ENCODE measurements around the gene SVOP. TPM values are rescaled to one million over a fixed set of nuclear protein-coding genes. Genes with fewer than 3 reads are reported as not detected.

SVOP gene
- total and polyA plus RNA-seq, 2 of the 4 experiments (the other 2 are of a cell fraction), result not detected

DNA sequence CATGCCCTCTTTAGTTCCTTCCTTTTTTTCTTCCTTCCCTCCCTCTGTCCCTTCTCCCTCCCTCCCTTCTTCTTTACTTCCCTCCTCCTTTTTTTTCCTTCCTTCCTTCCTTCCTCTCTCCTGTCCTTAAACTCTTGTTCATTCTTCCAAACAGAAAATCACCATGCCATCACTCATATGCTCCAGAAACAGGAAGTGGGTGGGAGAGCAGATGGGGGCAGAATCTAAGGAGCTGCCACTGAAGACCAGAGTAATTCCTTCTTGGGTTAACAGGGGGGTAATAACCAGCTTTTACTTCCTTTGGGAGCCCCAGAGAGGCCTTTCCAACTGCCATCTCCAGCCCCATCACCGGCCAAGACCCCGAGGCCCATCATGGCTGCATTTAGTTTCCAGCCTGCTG lies 51.2 kb downstream of the SVOP start:
- no peak overlapping the region for H2AFZ ChIP-seq (replicated peaks; ENCODE audit: low read length, poor library complexity)

More for the DNA sequence above, 51.2 kb downstream of the SVOP start:
- no peak overlapping the region for H2BK120ac ChIP-seq (ENCODE audit: low read depth, low read length)
- H3K56ac ChIP-seq (ENCODE audit: extremely low read depth, insufficient read depth, low read length), result no peak overlapping the region
- no peak overlapping the region for H4K91ac ChIP-seq (ENCODE audit: insufficient read depth, low read depth, low read length)
- ChIA-PET CTCF (interaction anchor here (0.8 kb wide), 1 partner anchor 10 kb away, joined by 4 read pairs; no protein-coding TSS in a partner anchor), POLR2A (ENCODE audit: unreplicated experiment) (no interaction called here)
- H3K18ac ChIP-seq (ENCODE audit: low read depth, low read length), result no peak overlapping the region
- no peak overlapping the region for H3K4me3 ChIP-seq (ENCODE audit: insufficient read depth, low read depth, low read length)
- TF ChIP-seq MAZ (IDR thresholded peaks at IDR 0.05; ENCODE audit: borderline replicate concordance, low read depth, low read length) (no peak), CEBPB (IDR thresholded peaks at IDR 0.05; ENCODE audit: low read depth, low read length) (no peak), FOS (IDR thresholded peaks at IDR 0.05; ENCODE audit: low read depth, low read length) (no peak), NFE2L2 (IDR thresholded peaks at IDR 0.05; ENCODE audit: low read depth, low read length) (no peak), RFX5 (IDR thresholded peaks at IDR 0.05; ENCODE audit: low read depth, low read length) (no peak), SMC3 (IDR thresholded peaks at IDR 0.05; ENCODE audit: low read depth, low read length) (no peak), BHLHE40 (IDR thresholded peaks at IDR 0.05; ENCODE audit: low read depth, low read length) (no peak), POLR2A (IDR thresholded peaks at IDR 0.05; ENCODE audit: low read depth, low read length) (no peak), MXI1 (IDR thresholded peaks at IDR 0.05; ENCODE audit: borderline replicate concordance, low read depth, low read length) (no peak), RAD21 (IDR thresholded peaks at IDR 0.05; ENCODE audit: low read length) (no peak), MAFK (IDR thresholded peaks at IDR 0.05; ENCODE audit: low read depth, low read length) (no peak), RCOR1 (IDR thresholded peaks at IDR 0.05; ENCODE audit: insufficient replicate concordance, low read length) (no peak), CHD1 (IDR thresholded peaks at IDR 0.05; ENCODE audit: low read depth, low read length) (no peak)
- TF ChIP-seq, protein P1, sequence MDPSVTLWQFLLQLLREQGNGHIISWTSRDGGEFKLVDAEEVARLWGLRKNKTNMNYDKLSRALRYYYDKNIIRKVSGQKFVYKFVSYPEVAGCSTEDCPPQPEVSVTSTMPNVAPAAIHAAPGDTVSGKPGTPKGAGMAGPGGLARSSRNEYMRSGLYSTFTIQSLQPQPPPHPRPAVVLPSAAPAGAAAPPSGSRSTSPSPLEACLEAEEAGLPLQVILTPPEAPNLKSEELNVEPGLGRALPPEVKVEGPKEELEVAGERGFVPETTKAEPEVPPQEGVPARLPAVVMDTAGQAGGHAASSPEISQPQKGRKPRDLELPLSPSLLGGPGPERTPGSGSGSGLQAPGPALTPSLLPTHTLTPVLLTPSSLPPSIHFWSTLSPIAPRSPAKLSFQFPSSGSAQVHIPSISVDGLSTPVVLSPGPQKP (IDR thresholded peaks at IDR 0.05; ENCODE audit: borderline replicate concordance, low read depth, low read length), result no peak
- TF ChIP-seq, protein P2, sequence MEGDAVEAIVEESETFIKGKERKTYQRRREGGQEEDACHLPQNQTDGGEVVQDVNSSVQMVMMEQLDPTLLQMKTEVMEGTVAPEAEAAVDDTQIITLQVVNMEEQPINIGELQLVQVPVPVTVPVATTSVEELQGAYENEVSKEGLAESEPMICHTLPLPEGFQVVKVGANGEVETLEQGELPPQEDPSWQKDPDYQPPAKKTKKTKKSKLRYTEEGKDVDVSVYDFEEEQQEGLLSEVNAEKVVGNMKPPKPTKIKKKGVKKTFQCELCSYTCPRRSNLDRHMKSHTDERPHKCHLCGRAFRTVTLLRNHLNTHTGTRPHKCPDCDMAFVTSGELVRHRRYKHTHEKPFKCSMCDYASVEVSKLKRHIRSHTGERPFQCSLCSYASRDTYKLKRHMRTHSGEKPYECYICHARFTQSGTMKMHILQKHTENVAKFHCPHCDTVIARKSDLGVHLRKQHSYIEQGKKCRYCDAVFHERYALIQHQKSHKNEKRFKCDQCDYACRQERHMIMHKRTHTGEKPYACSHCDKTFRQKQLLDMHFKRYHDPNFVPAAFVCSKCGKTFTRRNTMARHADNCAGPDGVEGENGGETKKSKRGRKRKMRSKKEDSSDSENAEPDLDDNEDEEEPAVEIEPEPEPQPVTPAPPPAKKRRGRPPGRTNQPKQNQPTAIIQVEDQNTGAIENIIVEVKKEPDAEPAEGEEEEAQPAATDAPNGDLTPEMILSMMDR (conservative IDR thresholded peaks at IDR 0.05; ENCODE audit: low read depth, low read length), result no peak
- TF ChIP-seq, protein P3, sequence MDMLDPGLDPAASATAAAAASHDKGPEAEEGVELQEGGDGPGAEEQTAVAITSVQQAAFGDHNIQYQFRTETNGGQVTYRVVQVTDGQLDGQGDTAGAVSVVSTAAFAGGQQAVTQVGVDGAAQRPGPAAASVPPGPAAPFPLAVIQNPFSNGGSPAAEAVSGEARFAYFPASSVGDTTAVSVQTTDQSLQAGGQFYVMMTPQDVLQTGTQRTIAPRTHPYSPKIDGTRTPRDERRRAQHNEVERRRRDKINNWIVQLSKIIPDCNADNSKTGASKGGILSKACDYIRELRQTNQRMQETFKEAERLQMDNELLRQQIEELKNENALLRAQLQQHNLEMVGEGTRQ (IDR thresholded peaks at IDR 0.05; ENCODE audit: low read depth, low read length), result no peak
- no peak overlapping the region for H4K8ac ChIP-seq (ENCODE audit: low read depth in 2 of 2, low read length in 2 of 2)
- no peak overlapping the region for H2AK5ac ChIP-seq (ENCODE audit: low read depth, low read length)
- no peak overlapping the region for H3K4ac ChIP-seq (ENCODE audit: low read depth, low read length)
- dilution Hi-C loops (cut with HindIII; ENCODE audit: low sequenced_read_pairs, unreplicated experiment) (no loop called here), in situ Hi-C loops (cut with MboI; ENCODE audit: low sequenced_read_pairs) (no loop called here), intact Hi-C loops (cut with micrococcal nuclease) (no loop called here)
- ATAC-seq (ENCODE audit: low read depth) (no peak), DNase-seq (no peak)
- H2AK9ac ChIP-seq (replicated peaks; ENCODE audit: low read depth, low read length, poor library complexity), result no peak overlapping the region
- H3K9me1 ChIP-seq (ENCODE audit: insufficient read depth, low read length), result no peaks in the 10 kb centered on the region
- no peaks in the 10 kb centered on the region for H3K4me1 ChIP-seq (ENCODE audit: control insufficient read depth, insufficient read depth, low read length)
- no peaks in the 10 kb centered on the region for H3K9me3 ChIP-seq (ENCODE audit: control insufficient read depth, insufficient read depth, low read length)
- H3K27ac ChIP-seq (ENCODE audit: insufficient read depth, low read length), result no peak overlapping the region
- no peak overlapping the region for H2BK15ac ChIP-seq (ENCODE audit: low read depth, low read length)
- H4K20me1 ChIP-seq (ENCODE audit: insufficient read depth, low read length), result no peaks in the 10 kb centered on the region
- H3K79me1 ChIP-seq (ENCODE audit: low read depth in 1 of 2, low read length in 2 of 2), result no peaks in the 10 kb centered on the region
- no peak overlapping the region for H2BK20ac ChIP-seq (ENCODE audit: low read depth, low read length)
- no peaks in the 10 kb centered on the region for H3K36me3 ChIP-seq (ENCODE audit: control insufficient read depth, insufficient read depth, low read length)
- H4K5ac ChIP-seq (ENCODE audit: low read depth, low read length), result no peak overlapping the region
- H3K27me3 ChIP-seq (ENCODE audit: control insufficient read depth, insufficient read depth, low read length), result peaks cover 4% of the 10 kb centered on the region; the same call in 1 of the 2 replicates
- H3K4me2 ChIP-seq (ENCODE audit: low read depth, low read length), result no peak overlapping the region
- no peak overlapping the region for H2BK5ac ChIP-seq (ENCODE audit: low read depth, low read length, poor library complexity, severe bottlenecking)
- WGBS, 2 experiments (ENCODE audit: extremely low coverage in 2 of 2, insufficient read length in 1 of 2), result no CpG with 5 or more reads among the region's 2 CpGs
- no TSS peak for BruUV-seq (replicated peaks)
- no peak overlapping the region for H3K9ac ChIP-seq (ENCODE audit: low read depth, low read length)
- no peak overlapping the region for H3K23ac ChIP-seq (ENCODE audit: low read depth, low read length)
- H3K14ac ChIP-seq (replicated peaks; ENCODE audit: low read depth, low read length), result no peak overlapping the region
